ENCODE measurements around the gene GRB2. TPM values are rescaled to one million over a fixed set of nuclear protein-coding genes. Genes with fewer than 3 reads are reported as not detected.

Gene GRB2
- total RNA-seq, 4 donors from 2014 or later = 55.1 to 96.5 (median 75.4) TPM

DNA sequence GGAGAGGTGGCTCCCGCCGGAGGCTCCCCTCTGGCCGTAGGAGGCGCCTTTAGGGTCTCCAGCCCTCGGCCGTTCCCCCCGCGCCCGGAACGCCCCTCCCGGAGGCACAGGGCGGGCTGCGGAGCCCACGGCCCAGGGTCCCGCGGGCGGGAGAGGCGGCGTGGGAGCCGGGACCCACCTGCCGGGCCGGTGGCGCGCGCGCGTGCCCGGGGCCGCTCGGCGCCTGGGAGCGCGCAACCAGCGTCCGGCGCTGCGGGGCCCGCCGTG is 134.6 kb downstream of the GRB2 start, which contains the start of gene MIF4GD:
TSS of gene MIF4GD (minus strand) at position 266 of the 267 bp plus-strand sequence. CDS start 1,036 bp downstream, outside the sequence.
- no peak for DNase-seq (ENCODE audit: low spot score in 2 of 2)
- intact Hi-C loops (cut with DNase I; ENCODE audit: low total_unique reads) = no loop called here
- peak within 1 kb of the TSS; percentile 87 for H3K4me3 ChIP-seq (ENCODE audit: low read depth, poor library complexity, severe bottlenecking)
- no peak for TF ChIP-seq POLR2A (IDR thresholded peaks at IDR 0.05)
- TF ChIP-seq, protein P1, sequence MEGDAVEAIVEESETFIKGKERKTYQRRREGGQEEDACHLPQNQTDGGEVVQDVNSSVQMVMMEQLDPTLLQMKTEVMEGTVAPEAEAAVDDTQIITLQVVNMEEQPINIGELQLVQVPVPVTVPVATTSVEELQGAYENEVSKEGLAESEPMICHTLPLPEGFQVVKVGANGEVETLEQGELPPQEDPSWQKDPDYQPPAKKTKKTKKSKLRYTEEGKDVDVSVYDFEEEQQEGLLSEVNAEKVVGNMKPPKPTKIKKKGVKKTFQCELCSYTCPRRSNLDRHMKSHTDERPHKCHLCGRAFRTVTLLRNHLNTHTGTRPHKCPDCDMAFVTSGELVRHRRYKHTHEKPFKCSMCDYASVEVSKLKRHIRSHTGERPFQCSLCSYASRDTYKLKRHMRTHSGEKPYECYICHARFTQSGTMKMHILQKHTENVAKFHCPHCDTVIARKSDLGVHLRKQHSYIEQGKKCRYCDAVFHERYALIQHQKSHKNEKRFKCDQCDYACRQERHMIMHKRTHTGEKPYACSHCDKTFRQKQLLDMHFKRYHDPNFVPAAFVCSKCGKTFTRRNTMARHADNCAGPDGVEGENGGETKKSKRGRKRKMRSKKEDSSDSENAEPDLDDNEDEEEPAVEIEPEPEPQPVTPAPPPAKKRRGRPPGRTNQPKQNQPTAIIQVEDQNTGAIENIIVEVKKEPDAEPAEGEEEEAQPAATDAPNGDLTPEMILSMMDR (IDR thresholded peaks at IDR 0.05) = no peak
- no CpG with 5 or more reads among the region's 39 CpGs for WGBS, 2 donors

DNA sequence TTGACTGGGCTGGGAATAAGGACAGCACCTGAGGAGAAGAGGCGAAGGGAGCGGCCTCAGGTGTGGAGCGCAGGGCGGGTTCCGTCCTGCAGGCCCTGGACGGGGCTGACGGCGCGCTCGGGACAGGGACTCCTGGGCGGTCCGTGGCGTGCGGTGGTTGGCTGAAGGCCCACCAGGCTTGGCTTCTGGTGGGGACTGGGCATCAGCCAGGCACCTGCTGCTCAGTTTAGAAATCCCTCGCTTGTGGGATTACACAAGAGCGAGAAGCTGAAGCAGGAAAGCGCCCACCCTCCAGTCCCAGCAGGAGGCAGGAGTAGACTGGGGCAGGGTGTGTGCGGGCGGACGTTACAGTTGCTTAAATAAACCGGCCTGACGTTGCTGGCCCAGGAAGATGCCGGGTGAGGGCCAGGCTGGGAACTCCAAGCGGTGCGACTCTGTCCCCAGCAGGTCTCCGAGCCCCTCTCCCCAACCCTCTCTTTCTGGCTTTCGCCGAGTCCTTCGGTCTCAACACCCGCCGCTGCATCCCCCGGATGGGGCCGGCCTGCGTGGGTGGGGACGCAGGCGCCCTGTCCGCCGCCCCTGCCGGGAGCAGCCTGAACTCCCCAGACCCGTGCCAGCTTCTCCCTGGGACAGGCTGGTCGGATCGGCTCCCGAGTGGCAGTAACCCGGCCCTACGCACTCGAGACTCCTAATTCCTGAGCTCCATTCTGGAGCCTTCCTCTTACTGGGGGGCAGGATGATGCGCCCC is 135.1 kb downstream of the GRB2 start:
- 0 to 1% methylated on average over 30 to 37 of the region's 47 CpGs for WGBS, 2 donors
- intact Hi-C loops (cut with DNase I; ENCODE audit: low total_unique reads) = no loop called here
- peak; percentile 47 to 94 for DNase-seq (ENCODE audit: low spot score in 2 of 2)
- H3K4me3 ChIP-seq (ENCODE audit: low read depth, poor library complexity, severe bottlenecking) = peak overlapping the region; percentile 87
- no peak for TF ChIP-seq POLR2A (IDR thresholded peaks at IDR 0.05)
- TF ChIP-seq, protein P1 (IDR thresholded peaks at IDR 0.05) = no peak

DNA sequence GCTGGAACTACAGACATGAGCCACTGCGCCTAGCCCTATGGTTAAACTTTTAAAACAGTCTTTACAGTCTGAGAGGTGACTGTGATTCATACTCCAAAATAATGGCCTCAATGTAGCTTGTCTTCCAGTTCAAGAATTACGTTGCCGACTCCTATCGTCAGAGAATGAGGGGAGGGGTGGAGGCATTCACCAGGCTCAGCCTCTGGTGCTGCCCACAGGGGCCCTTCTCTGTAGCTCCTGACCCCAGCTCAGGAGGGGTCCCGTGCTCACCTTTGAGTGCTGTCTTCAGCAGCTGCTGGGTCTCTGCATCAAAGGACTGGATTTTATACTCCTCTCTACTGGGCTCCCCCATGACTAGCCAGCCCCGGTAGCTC is 135.6 kb downstream of the GRB2 start:
- H3K4me3 ChIP-seq (ENCODE audit: low read depth, poor library complexity, severe bottlenecking) = peak overlapping the region; percentile 87
- no peak for DNase-seq (ENCODE audit: low spot score in 2 of 2)
- intact Hi-C loops (cut with DNase I; ENCODE audit: low total_unique reads) = no loop called here
- TF ChIP-seq, protein P1 (IDR thresholded peaks at IDR 0.05) = no peak
- TF ChIP-seq POLR2A (IDR thresholded peaks at IDR 0.05) = no peak
- WGBS, 2 donors = 14 to 18% methylated on average over 5 to 6 of the region's 6 CpGs

Small RNA genes within 50 kb of the gene (microRNA-seq; reads per million reads assigned to microRNA genes)
- 0 reads per million in 2 donors for gene MIR3678 (ENCODE audit: borderline number of aligned reads in 1 of 2, borderline replicate concordance in 2 of 2)

Other genes starting within 250 kb of the GRB2 start
- 10 to 100 TPM; 59.8 to 75.6 (median 68.2) TPM for gene SUMO2, start 222.7 kb downstream of the GRB2 start, total RNA-seq
- 10 to 100 TPM; 32.1 to 46.2 (median 35.1) TPM for gene NUP85, start 200.0 kb downstream of the GRB2 start, total RNA-seq
- gene GGA3, start 144.1 kb downstream of the GRB2 start, total RNA-seq = 10 to 100 TPM; 27.5 to 43.1 (median 29.9) TPM
- gene MRPS7, start 143.8 kb downstream of the GRB2 start, total RNA-seq = 10 to 100 TPM; 20.7 to 36.0 (median 31.4) TPM
- 10 to 100 TPM; 22.6 to 41.8 (median 32.6) TPM for gene MIF4GD, start 134.4 kb downstream of the GRB2 start, total RNA-seq
- gene SLC25A19, start 116.2 kb downstream of the GRB2 start, total RNA-seq = 1 to 10 TPM; 4.0 to 7.1 (median 5.9) TPM
- gene TMEM94, start 51.0 kb upstream of the GRB2 start, total RNA-seq = 100 to 1,000 TPM in 1 of 4 donors, 10 to 100 TPM in 3; 39.3 to 103 (median 79.0) TPM
- 10 to 100 TPM; 11.7 to 23.2 (median 17.8) TPM for gene CASKIN2, start 109.9 kb upstream of the GRB2 start, total RNA-seq
- gene TSEN54, start 110.8 kb upstream of the GRB2 start, total RNA-seq = 10 to 100 TPM; 42.7 to 70.8 (median 50.8) TPM
- 10 to 100 TPM; 57.3 to 96.0 (median 79.6) TPM for gene LLGL2, start 120.0 kb upstream of the GRB2 start, total RNA-seq
- gene MYO15B, start 182.1 kb upstream of the GRB2 start, total RNA-seq = 100 to 1,000 TPM in 1 of 4 donors, 10 to 100 TPM in 3; 32.1 to 103 (median 38.9) TPM
- gene SMIM5, start 227.8 kb upstream of the GRB2 start, total RNA-seq = 10 to 100 TPM in 1 of 4 donors, 1 to 10 TPM in 3; 7.1 to 11.9 (median 9.5) TPM

Data from lower leg skin (tissue), 4 donors.